ENCODE measurements around the gene STARD3.

DNA sequence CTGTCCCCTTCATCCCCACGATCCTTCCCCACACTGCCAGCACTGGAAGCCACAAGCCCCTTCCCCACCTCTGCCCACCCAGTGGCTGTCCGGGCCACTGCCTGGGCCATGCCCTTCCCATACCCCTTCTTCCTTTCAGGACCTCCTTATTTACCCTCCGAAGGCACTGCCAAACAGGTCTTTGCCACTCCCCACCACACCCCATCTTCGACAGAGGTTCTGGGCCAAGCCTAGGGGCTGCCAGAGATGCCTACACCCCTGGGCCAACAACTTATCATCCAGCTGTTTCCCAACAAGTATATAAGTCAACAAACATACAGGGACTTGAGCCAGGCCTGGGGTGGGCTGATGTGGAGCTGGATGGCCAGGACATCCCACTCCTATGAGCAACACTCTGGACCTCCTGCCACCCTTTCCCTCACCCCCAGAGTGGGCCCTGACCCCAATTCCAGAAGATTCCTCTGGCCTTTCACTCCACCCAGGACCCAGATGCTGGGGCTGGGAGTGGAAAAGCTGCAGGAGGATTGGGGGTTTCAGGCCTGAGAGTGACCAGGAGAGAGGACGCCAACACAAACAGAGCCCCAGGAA, 11.7 kb upstream of the STARD3 start:
- no peak for TF ChIP-seq CTCF (IDR thresholded peaks at IDR 0.05; ENCODE audit: extremely low read depth in 1 of 2, insufficient read depth in 1 of 2, low read depth in 1 of 2, low read length in 2 of 2)
- no peak for TF ChIP-seq EZH2 (IDR thresholded peaks at IDR 0.05; ENCODE audit: borderline replicate concordance, low read depth, low read length, severe bottlenecking)
- TF ChIP-seq, protein P1, sequence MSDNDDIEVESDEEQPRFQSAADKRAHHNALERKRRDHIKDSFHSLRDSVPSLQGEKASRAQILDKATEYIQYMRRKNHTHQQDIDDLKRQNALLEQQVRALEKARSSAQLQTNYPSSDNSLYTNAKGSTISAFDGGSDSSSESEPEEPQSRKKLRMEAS (IDR thresholded peaks at IDR 0.05; ENCODE audit: insufficient read depth, insufficient read length) = no peak
- TF ChIP-seq POLR2AphosphoS5 (IDR thresholded peaks at IDR 0.05; ENCODE audit: insufficient read depth, low read depth, low read length) = no peak
- no peak for TF ChIP-seq POLR2A (IDR thresholded peaks at IDR 0.05; ENCODE audit: low read depth, low read length)

Data from endothelial cell of umbilical vein (primary cell).